ENCODE results near the gene CTXND1.
"Not testable (repeated sequence)": the region's sequence is repeated elsewhere in the genome, so short reads cannot be mapped to it uniquely, and the experiment has no call there.

Gene CTXND1

DNA sequence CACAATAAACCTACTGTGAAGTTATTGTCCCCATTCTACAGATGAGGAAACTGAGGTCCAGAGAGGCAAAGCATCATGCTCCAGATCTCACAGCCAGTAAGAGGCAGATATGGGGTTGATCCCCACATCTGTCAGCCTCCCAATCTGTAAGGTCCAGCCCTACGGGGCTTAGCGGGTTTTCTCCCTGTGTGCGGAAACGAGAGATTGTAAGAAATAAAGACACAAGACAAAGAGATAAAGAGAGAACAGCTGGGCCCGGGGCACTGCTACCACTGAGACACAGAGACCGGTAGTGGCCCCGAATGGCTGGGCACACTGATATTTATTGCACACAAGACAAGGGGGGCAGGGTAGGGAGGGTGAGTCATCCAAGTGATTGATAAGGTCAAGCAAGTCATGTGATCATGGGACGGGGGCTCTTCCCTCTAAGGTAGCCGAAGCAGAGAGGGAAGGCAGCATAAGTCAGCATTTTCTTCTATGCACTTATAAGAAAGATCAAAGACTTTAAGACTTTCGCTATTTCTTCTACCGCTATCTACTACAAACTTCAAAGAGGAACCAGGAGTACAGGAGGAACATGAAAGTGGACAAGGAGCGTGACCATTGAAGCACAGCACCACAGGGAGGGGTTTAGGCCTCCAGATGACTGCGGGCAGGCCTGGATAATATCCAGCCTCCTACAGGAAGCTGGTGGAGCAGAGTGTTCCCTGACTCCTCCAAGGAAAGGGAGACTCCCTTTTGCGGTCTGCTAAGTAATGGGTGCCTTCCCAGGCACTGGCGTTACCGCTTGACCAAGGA is 96.4 kb downstream of the CTXND1 start:
- not testable (repeated sequence) for DNase-seq

DNA sequence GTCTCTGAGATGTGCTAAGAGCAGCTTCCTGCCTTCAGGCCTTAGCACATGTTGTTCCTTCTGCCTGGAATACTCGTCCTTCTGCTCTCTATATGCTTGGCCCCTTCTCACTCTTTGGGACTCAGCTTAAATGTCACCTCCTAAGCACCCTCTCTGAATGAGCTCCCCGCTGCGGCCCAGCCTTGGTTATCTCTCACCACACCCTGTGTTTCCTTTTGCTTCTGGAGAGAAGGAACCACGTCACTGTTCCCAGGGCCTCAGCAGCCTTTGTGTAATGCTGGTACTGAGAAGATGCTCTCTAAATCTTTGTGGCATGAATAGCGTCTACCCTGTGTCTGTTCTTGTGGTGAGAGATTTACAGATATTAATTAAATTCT is 97.0 kb downstream of the CTXND1 start:
- no peak for DNase-seq

DNA sequence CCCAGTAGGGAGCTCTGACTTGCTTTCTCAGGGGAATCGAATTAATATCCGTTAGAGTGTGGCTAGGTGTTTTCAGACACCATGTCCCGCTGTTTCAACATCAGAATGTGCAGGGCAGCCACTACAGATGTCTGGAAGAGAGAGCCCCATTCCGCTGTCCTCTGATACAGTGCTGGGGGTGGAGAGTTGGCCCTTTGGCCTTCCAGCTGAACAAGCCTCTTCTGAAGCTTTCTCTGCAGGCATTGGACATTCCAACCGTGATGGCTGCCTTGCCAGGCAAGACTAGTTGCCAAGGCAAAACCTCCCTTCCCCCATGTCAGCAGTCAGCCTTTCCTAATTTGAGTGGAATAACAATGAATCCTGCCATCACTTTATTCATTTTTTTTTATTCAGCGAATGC is 97.7 kb downstream of the CTXND1 start:
- DNase-seq: no peak

DNA sequence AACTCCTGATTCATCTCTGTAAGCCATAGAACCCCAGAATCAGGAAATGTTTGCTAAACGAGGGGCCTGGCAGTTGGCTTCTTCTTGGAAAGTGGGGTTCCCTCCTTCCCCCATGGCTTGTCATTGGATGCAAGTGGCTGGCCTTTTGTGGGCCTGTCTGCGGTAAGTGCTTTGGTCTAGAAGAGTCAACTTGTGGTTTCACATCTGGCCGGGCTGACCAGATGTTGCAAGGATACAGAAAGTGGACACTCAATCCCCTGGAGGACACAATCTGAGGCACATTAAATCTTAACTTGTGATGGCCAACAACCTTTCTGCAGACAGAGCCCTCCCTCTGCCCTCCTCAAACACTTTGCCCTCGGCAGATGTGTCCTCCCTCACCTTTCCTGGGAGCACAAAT is 98.1 kb downstream of the CTXND1 start:
- no peak for DNase-seq

DNA sequence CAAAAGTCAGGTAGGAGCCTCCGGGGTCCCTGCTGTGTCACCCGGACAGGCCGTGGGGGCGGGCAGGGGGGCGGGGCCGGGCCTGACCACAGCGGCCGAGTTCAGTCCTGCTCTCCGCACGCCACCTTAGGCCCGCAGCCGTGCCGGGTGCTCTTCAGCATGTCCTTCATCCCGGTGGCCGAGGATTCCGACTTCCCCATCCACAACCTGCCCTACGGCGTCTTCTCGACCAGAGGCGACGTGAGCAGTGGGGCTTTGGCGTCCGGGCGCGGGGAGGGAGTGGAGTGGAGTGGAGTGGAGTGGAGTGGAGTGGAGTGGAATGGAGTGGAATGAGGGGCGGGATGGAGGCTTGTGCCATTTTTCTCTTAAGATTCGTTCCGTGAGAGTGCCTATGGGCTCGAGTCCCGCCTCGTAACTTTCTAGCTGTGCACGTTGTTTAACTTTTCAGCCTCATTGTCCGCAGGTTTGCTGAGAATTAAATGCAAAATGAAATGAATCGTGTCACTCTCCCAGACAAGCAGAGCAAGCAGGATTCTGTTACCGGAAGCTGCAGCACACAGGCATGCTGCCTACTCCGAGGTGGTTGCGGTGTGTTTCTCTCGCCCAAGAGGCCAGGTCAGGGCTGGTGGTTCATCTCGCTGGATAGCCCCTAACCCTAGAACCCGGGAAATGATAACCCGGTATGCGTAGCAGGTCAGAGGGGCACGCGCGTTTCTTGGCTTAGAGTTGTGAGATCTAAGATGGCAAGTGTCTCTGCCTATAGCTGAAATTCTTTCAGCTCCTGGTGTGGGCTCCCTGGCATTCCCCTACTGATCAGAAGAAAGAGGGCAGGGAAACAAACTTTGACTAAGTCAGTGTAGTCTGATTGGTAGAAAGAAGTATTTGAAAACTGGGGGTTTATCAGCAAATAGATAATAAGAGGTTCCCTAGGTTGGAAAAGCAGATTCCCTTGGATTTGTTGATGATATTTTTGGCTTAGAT is 98.8 kb downstream of the CTXND1 start, which contains the start of gene FAH:
FAH (plus strand) TSS at position 104 of the 981 bp plus-strand sequence; CDS start at position 160, 56 bp downstream.
- DNase-seq: peak; percentile 22

DNA sequence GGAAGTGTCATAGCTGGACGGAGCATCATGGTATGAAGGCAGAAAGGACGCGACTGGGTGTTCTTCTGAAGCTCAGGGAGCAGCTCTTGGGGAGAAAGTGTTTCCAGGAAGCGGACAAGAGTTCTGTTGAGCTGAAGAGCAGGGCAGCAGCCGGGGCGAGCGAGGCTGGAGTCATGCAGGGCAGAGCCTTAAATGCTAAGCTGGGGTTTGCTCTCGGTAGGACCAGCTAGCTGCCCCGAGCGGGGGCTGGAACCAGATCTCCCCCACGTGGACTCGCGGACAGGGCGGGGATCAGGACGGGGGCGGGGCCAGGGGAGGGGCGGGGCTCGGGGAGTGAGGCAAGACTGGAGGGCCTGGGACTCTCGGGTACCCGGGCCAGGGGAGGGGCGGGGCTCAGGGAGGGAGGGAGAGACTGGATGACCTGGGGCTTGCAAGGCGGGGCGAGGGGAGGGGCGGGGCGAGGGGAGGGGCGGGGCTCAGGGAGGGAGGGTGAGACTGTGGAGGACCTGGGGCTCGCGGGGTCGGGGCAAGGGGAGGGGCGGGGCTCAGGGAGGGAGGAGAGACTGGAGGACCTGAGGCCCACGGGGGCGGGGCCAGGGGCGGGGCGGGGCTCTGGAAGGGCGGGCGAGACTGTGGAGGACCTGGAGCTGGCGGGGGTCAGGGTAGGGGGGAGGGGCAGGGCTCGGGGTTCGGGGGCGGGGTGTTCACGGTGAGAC is 99.7 kb downstream of the CTXND1 start:
- DNase-seq: peak; percentile 18

DNA sequence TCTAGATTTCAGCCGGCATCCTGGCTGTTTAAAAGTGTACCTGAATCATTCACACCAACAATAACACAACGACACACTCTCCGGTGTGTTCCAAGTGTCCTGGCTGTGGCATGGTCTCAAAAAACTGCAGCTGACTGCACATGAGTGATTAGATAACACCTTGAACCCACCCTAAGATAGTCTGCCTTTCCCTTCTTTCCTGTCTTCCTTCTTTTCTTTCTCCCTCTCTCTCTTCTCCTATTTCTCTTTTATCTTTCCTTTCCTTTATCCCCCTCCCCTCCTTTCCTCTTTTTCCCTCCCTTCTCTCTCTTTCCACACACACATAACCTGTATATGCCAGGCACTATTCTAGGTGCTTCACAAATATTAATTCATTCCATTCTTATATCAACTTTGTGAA is 100.4 kb downstream of the CTXND1 start:
- no peak for DNase-seq

DNA sequence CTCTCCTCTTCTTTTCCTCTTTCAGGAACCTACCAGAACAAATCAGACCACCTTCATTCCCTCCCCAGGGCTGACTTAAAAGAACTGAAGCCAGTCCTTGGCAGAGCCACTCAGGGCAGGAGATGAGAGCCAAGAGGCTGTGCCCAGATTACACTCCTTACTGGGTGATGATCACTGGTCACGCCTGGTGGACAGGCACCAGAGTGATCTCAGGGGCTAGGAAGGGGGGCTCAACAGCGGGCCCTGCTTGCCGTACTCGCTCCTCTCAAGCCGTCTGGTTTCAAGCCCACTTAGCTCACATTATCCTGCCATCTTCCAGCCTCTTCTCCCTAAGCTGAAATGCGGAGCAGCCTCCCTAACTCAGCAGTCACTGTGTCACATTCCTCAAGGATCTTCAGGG is 100.9 kb downstream of the CTXND1 start:
- DNase-seq: no peak

Measured in COR-L47 (cell line).